ENCODE data around the gene CHRNA10.

Gene CHRNA10

GRCh38 chr11:3669742-3670183 lies 1.4 kb downstream of the CHRNA10 start:
- Histone ChIP-seq H3K27me3 (ENCODE audit: control insufficient read depth in 1 of 2, insufficient read depth in 1 of 2, low read length in 2 of 2) (no peaks in the 10 kb centered on the region), H2BK120ac (ENCODE audit: low read depth, low read length) (no peak overlapping the region), H4K8ac (ENCODE audit: low read length) (no peak overlapping the region), H2BK12ac (ENCODE audit: low read length in 2 of 2) (no peak overlapping the region), H3K79me1 (replicated peaks; ENCODE audit: low read length, poor library complexity, severe bottlenecking) (peaks cover 10% of the 10 kb centered on the region), H3K36me3 (ENCODE audit: control insufficient read depth in 1 of 2, insufficient read depth in 2 of 2, low read depth in 1 of 2, low read length in 2 of 2) (peaks cover 74 to 92% of the 10 kb centered on the region in 2 experiments), H4K91ac (ENCODE audit: low read length) (no peak overlapping the region), H3K4ac (ENCODE audit: low read depth in 1 of 2, low read length in 2 of 2) (no peak overlapping the region), H3K14ac (ENCODE audit: low read length in 2 of 2) (no peak overlapping the region), H2BK15ac (ENCODE audit: low read depth, poor library complexity, severe bottlenecking) (no peak overlapping the region), H3K18ac (ENCODE audit: low read depth in 1 of 2, low read length in 2 of 2) (no peak overlapping the region), H3K23ac (ENCODE audit: low read length in 2 of 2) (no peak overlapping the region), H3K4me2 (ENCODE audit: low read length, poor library complexity, severe bottlenecking) (no peak overlapping the region), H3K27ac (ENCODE audit: low read length, poor library complexity, severe bottlenecking) (no peak overlapping the region), H2AK5ac (ENCODE audit: low read length, severe bottlenecking) (no peak overlapping the region), H2AFZ (ENCODE audit: low read depth, low read length) (no peak overlapping the region), H2BK5ac (ENCODE audit: low read depth, low read length, poor library complexity, severe bottlenecking) (no peak overlapping the region), H3K4me1 (ENCODE audit: control insufficient read depth, insufficient read depth, low read depth, low read length) (peaks cover 3% of the 10 kb centered on the region), H3K9me3 (ENCODE audit: control insufficient read depth, low read length) (no peaks in the 10 kb centered on the region), H3K4me3 (ENCODE audit: insufficient read depth in 1 of 2, low read depth in 1 of 2, low read length in 2 of 2) (no peak overlapping the region), H3K9ac (ENCODE audit: low read length) (no peak overlapping the region)
- no peak for DNase-seq
- whole genome bisulfite sequencing: 93% methylated on average over 5 of the region's 5 CpGs

GRCh38 chr11:3669128-3669527 lies 2.1 kb downstream of the CHRNA10 start:
- DNase-seq: no peak
- no peak overlapping the region for H3K14ac ChIP-seq (ENCODE audit: low read length in 2 of 2)
- H3K4me1 ChIP-seq (ENCODE audit: control insufficient read depth, insufficient read depth, low read depth, low read length): peaks cover 3% of the 10 kb centered on the region
- no peak overlapping the region for H3K4me2 ChIP-seq (ENCODE audit: low read length, poor library complexity, severe bottlenecking)
- peaks cover 10% of the 10 kb centered on the region for H3K79me1 ChIP-seq (replicated peaks; ENCODE audit: low read length, poor library complexity, severe bottlenecking)
- no peaks in the 10 kb centered on the region for H3K9me3 ChIP-seq (ENCODE audit: control insufficient read depth, low read length)
- H3K4ac ChIP-seq (ENCODE audit: low read depth in 1 of 2, low read length in 2 of 2): no peak overlapping the region
- no peak overlapping the region for H3K4me3 ChIP-seq (ENCODE audit: insufficient read depth in 1 of 2, low read depth in 1 of 2, low read length in 2 of 2)
- H3K9ac ChIP-seq (ENCODE audit: low read length): no peak overlapping the region
- no peak overlapping the region for H2BK12ac ChIP-seq (ENCODE audit: low read length in 2 of 2)
- H2AFZ ChIP-seq (ENCODE audit: low read depth, low read length): no peak overlapping the region
- H2BK5ac ChIP-seq (ENCODE audit: low read depth, low read length, poor library complexity, severe bottlenecking): no peak overlapping the region
- H2AK5ac ChIP-seq (ENCODE audit: low read length, severe bottlenecking): no peak overlapping the region
- no peak overlapping the region for H4K91ac ChIP-seq (ENCODE audit: low read length)
- peaks cover 80 to 92% of the 10 kb centered on the region in 2 experiments for H3K36me3 ChIP-seq (ENCODE audit: control insufficient read depth in 1 of 2, insufficient read depth in 2 of 2, low read depth in 1 of 2, low read length in 2 of 2)
- no peak overlapping the region for H3K23ac ChIP-seq (ENCODE audit: low read length in 2 of 2)
- no peak overlapping the region for H2BK15ac ChIP-seq (ENCODE audit: low read depth, poor library complexity, severe bottlenecking)
- WGBS: 96% methylated on average over 6 of the region's 7 CpGs
- no peak overlapping the region for H4K8ac ChIP-seq (ENCODE audit: low read length)
- H3K27ac ChIP-seq (ENCODE audit: low read length, poor library complexity, severe bottlenecking): no peak overlapping the region
- no peak overlapping the region for H3K18ac ChIP-seq (ENCODE audit: low read depth in 1 of 2, low read length in 2 of 2)
- H3K27me3 ChIP-seq (ENCODE audit: control insufficient read depth in 1 of 2, insufficient read depth in 1 of 2, low read length in 2 of 2): no peaks in the 10 kb centered on the region
- no peak overlapping the region for H2BK120ac ChIP-seq (ENCODE audit: low read depth, low read length)

- no peak overlapping the region for H2BK12ac ChIP-seq (ENCODE audit: low read length in 2 of 2)
- 98% methylated on average over 89 of the region's 89 CpGs for WGBS
Observed at GRCh38 chr11:3667149-3668035, 3.8 kb downstream of the CHRNA10 start.

GRCh38 chr11:3666023-3666530 lies 5.1 kb downstream of the CHRNA10 start:
- no peak overlapping the region for H3K4ac ChIP-seq (ENCODE audit: low read depth in 1 of 2, low read length in 2 of 2)
- peaks cover 66 to 67% of the 10 kb centered on the region in 2 experiments for H3K36me3 ChIP-seq (ENCODE audit: control insufficient read depth in 1 of 2, insufficient read depth in 2 of 2, low read depth in 1 of 2, low read length in 2 of 2)
- no peak overlapping the region for H2AFZ ChIP-seq (ENCODE audit: low read depth, low read length)
- peak overlapping the region; percentile 11 for H4K91ac ChIP-seq (ENCODE audit: low read length)
- no peak overlapping the region for H3K23ac ChIP-seq (ENCODE audit: low read length in 2 of 2)
- H4K8ac ChIP-seq (ENCODE audit: low read length): no peak overlapping the region
- H3K4me1 ChIP-seq (ENCODE audit: control insufficient read depth, insufficient read depth, low read depth, low read length): peaks cover 3% of the 10 kb centered on the region
- no peak overlapping the region for H3K14ac ChIP-seq (ENCODE audit: low read length in 2 of 2)
- peaks cover under 1% of the 10 kb centered on the region for H3K79me1 ChIP-seq (replicated peaks; ENCODE audit: low read length, poor library complexity, severe bottlenecking)
- no peak overlapping the region for H3K18ac ChIP-seq (ENCODE audit: low read depth in 1 of 2, low read length in 2 of 2)
- no peak overlapping the region for H2BK15ac ChIP-seq (ENCODE audit: low read depth, poor library complexity, severe bottlenecking)
- H2BK120ac ChIP-seq (ENCODE audit: low read depth, low read length): no peak overlapping the region
- H3K4me2 ChIP-seq (ENCODE audit: low read length, poor library complexity, severe bottlenecking): no peak overlapping the region
- no peak for DNase-seq
- H2AK5ac ChIP-seq (ENCODE audit: low read length, severe bottlenecking): no peak overlapping the region
- 97% methylated on average over 17 of the region's 17 CpGs for WGBS
- H2BK12ac ChIP-seq (ENCODE audit: low read length in 2 of 2): no peak overlapping the region
- H3K9me3 ChIP-seq (ENCODE audit: control insufficient read depth, low read length): no peaks in the 10 kb centered on the region
- H3K27me3 ChIP-seq (ENCODE audit: control insufficient read depth in 1 of 2, insufficient read depth in 1 of 2, low read length in 2 of 2): no peaks in the 10 kb centered on the region
- H3K4me3 ChIP-seq (ENCODE audit: insufficient read depth in 1 of 2, low read depth in 1 of 2, low read length in 2 of 2): no peak overlapping the region
- no peak overlapping the region for H3K9ac ChIP-seq (ENCODE audit: low read length)
- no peak overlapping the region for H3K27ac ChIP-seq (ENCODE audit: low read length, poor library complexity, severe bottlenecking)
- no peak overlapping the region for H2BK5ac ChIP-seq (ENCODE audit: low read depth, low read length, poor library complexity, severe bottlenecking)

More at GRCh38 chr11:3667149-3668035, 3.8 kb downstream of the CHRNA10 start:
- Histone ChIP-seq H3K4me3 (ENCODE audit: insufficient read depth in 1 of 2, low read depth in 1 of 2, low read length in 2 of 2) (peak overlapping the region in 1 of 2 experiments; percentile 42), H3K79me1 (replicated peaks; ENCODE audit: low read length, poor library complexity, severe bottlenecking) (peaks cover 10% of the 10 kb centered on the region), H2BK5ac (ENCODE audit: low read depth, low read length, poor library complexity, severe bottlenecking) (no peak overlapping the region), H3K27ac (ENCODE audit: low read length, poor library complexity, severe bottlenecking) (no peak overlapping the region), H3K27me3 (ENCODE audit: control insufficient read depth in 1 of 2, insufficient read depth in 1 of 2, low read length in 2 of 2) (no peaks in the 10 kb centered on the region), H4K8ac (ENCODE audit: low read length) (no peak overlapping the region), H2AK5ac (ENCODE audit: low read length, severe bottlenecking) (no peak overlapping the region), H3K18ac (ENCODE audit: low read depth in 1 of 2, low read length in 2 of 2) (no peak overlapping the region), H3K9ac (ENCODE audit: low read length) (no peak overlapping the region), H4K91ac (ENCODE audit: low read length) (no peak overlapping the region), H3K9me3 (ENCODE audit: control insufficient read depth, low read length) (no peaks in the 10 kb centered on the region), H3K4me2 (ENCODE audit: low read length, poor library complexity, severe bottlenecking) (no peak overlapping the region), H3K4ac (ENCODE audit: low read depth in 1 of 2, low read length in 2 of 2) (no peak overlapping the region), H3K4me1 (ENCODE audit: control insufficient read depth, insufficient read depth, low read depth, low read length) (peaks cover 3% of the 10 kb centered on the region), H2BK120ac (ENCODE audit: low read depth, low read length) (no peak overlapping the region), H3K14ac (ENCODE audit: low read length in 2 of 2) (no peak overlapping the region), H3K23ac (ENCODE audit: low read length in 2 of 2) (no peak overlapping the region), H2BK15ac (ENCODE audit: low read depth, poor library complexity, severe bottlenecking) (no peak overlapping the region), H3K36me3 (ENCODE audit: control insufficient read depth in 1 of 2, insufficient read depth in 2 of 2, low read depth in 1 of 2, low read length in 2 of 2) (peaks cover 76 to 79% of the 10 kb centered on the region in 2 experiments), H2AFZ (ENCODE audit: low read depth, low read length) (no peak overlapping the region)
- DNase-seq: no peak

All from mesenchymal stem cell (in vitro differentiated cells and primary cell).